PC-3 (cell line): ENCODE results near the gene GRIN2D.

Experiments used
- EZH2 ChIP-seq: fragments of 300-600 bp; sonication (generic); IDR thresholded peaks from one replicate; pipeline ENCODE4 v1.6.1; 2017; ENCODE audit warnings: antibody characterized with exemption, mild to moderate bottlenecking, low read length; ENCODE audit not compliant: unreplicated experiment
- TF ChIP-seq, protein P1 (sequence below): fragments of 300-600 bp; sonication (generic); conservative IDR thresholded peaks from 2 replicates; pipeline ENCODE4 v1.5.1; 2017; ENCODE audit warnings: antibody characterized with exemption, low read depth, mild to moderate bottlenecking, low read length

DNA sequence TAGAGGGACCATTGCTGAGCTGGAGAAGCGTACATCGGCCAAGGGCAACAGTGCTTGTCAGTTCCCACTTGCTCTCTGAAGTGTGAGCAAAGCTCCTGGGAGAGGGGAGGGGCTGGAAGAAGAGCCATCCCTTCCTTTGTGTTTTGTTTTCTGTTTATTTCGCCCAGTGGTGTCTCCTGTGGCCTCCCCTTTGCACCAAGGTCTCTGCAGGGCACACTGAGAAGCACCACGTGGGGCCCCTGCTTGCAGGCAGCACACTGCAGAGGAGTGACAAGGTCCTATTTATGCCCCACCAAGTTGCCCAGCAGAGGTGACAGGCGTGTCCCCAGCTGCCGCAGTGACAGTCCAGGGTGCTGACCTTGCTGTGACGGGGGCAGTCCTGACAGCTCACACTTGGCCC lies 24.0 kb downstream of the GRIN2D start:
- TF ChIP-seq, protein P1, sequence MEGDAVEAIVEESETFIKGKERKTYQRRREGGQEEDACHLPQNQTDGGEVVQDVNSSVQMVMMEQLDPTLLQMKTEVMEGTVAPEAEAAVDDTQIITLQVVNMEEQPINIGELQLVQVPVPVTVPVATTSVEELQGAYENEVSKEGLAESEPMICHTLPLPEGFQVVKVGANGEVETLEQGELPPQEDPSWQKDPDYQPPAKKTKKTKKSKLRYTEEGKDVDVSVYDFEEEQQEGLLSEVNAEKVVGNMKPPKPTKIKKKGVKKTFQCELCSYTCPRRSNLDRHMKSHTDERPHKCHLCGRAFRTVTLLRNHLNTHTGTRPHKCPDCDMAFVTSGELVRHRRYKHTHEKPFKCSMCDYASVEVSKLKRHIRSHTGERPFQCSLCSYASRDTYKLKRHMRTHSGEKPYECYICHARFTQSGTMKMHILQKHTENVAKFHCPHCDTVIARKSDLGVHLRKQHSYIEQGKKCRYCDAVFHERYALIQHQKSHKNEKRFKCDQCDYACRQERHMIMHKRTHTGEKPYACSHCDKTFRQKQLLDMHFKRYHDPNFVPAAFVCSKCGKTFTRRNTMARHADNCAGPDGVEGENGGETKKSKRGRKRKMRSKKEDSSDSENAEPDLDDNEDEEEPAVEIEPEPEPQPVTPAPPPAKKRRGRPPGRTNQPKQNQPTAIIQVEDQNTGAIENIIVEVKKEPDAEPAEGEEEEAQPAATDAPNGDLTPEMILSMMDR = no peak
- TF ChIP-seq EZH2 = no peak
